SK-N-SH treated with all-trans-retinoic acid at 6 μM for 48 hours (cell line): ENCODE results near the gene MMP19.

Experiments
- GLIS3 ChIP-seq: fragments of 250-450 bp; sonication (Bioruptor Pico); IDR thresholded peaks from 2 replicates; pipeline ENCODE4 v1.5.0; 2020; ENCODE audit warnings: mild to moderate bottlenecking, moderate library complexity
- ISL1 ChIP-seq: fragments of 250-450 bp; sonication (Bioruptor Pico); IDR thresholded peaks from 2 replicates; pipeline ENCODE4 v2.1.2; 2022; ENCODE audit warnings: mild to moderate bottlenecking, moderate library complexity
- RARB ChIP-seq: fragments of 250-450 bp; sonication (Bioruptor Pico); IDR thresholded peaks from 2 replicates; pipeline ENCODE4 v1.8.0; 2021; ENCODE audit warnings: mild to moderate bottlenecking, moderate library complexity
- ZFP3 ChIP-seq: fragments of 250-450 bp; sonication (Bioruptor Pico); IDR thresholded peaks from 2 replicates; pipeline ENCODE4 v1.5.0; 2020; ENCODE audit warnings: mild to moderate bottlenecking, moderate library complexity
- ZFP30 ChIP-seq: fragments of 450-650 bp; formaldehyde crosslinking; IDR thresholded peaks from 2 replicates; pipeline ENCODE4 v1.5.0; 2022; ENCODE audit warnings: mild to moderate bottlenecking, moderate library complexity
- TF ChIP-seq, protein P1 (sequence below): fragments of 250-450 bp; sonication (Bioruptor Pico); IDR thresholded peaks from 2 replicates; pipeline ENCODE4 v1.5.0; 2020; ENCODE audit warnings: mild to moderate bottlenecking, moderate library complexity

DNA sequence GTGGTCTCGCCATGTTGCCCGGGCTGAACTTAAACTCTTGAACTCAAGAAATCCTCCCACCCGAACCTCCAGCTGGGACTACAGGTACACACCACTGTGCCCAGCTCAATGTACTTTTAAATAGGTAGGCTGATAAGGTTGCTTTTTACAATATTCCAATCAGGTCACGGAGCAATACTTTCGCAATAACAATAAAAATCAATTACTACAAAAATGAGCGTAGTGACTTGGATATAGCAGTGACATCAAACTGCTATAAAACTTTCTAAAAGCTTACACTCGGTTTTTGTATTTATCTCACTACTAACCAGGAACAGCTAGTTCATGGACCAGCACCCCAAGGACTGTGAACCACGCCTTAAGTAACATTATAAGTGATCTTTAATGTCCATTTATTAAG lies 35.8 kb downstream of the MMP19 start:
- TF ChIP-seq RARB (CRISPR knock-in tag) (no peak), GLIS3 (CRISPR knock-in tag) (no peak), ZFP3 (CRISPR knock-in tag) (no peak), ISL1 (CRISPR knock-in tag) (no peak), ZFP30 (CRISPR knock-in tag) (no peak)
- TF ChIP-seq, protein P1, sequence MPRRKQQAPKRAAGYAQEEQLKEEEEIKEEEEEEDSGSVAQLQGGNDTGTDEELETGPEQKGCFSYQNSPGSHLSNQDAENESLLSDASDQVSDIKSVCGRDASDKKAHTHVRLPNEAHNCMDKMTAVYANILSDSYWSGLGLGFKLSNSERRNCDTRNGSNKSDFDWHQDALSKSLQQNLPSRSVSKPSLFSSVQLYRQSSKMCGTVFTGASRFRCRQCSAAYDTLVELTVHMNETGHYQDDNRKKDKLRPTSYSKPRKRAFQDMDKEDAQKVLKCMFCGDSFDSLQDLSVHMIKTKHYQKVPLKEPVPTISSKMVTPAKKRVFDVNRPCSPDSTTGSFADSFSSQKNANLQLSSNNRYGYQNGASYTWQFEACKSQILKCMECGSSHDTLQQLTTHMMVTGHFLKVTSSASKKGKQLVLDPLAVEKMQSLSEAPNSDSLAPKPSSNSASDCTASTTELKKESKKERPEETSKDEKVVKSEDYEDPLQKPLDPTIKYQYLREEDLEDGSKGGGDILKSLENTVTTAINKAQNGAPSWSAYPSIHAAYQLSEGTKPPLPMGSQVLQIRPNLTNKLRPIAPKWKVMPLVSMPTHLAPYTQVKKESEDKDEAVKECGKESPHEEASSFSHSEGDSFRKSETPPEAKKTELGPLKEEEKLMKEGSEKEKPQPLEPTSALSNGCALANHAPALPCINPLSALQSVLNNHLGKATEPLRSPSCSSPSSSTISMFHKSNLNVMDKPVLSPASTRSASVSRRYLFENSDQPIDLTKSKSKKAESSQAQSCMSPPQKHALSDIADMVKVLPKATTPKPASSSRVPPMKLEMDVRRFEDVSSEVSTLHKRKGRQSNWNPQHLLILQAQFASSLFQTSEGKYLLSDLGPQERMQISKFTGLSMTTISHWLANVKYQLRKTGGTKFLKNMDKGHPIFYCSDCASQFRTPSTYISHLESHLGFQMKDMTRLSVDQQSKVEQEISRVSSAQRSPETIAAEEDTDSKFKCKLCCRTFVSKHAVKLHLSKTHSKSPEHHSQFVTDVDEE, result no peak
